Skeletal muscle tissue (tissue), 4 donors: ENCODE results near the gene SRBD1. TPM values are rescaled to one million over a fixed set of nuclear protein-coding genes. Genes with fewer than 3 reads are reported as not detected.
"Not testable (repeated sequence)": the region's sequence is repeated elsewhere in the genome, so short reads cannot be mapped to it uniquely, and the experiment has no call there.

Experiments
- H3K27ac ChIP-seq: one replicate; pipeline ENCODE4 v1.7.0; 2013; ENCODE audit warnings: mild to moderate bottlenecking, low read depth, low read length, inconsistent platforms
- H3K27me3 ChIP-seq, 3 donors: one replicate each; pipeline ENCODE4 v1.7.0; 2013; ENCODE audit warnings: low read length in 3 of 3; ENCODE audit not compliant: control insufficient read depth in 3 of 3, insufficient read depth in 3 of 3
- H3K36me3 ChIP-seq, 3 donors: one replicate each; pipeline ENCODE4 v1.7.0; 2013; ENCODE audit warnings: low read length in 3 of 3; ENCODE audit not compliant: control insufficient read depth in 3 of 3, insufficient read depth in 3 of 3
- H3K4me1 ChIP-seq, 3 donors: one replicate each; pipeline ENCODE4 v1.7.0; 2013; ENCODE audit warnings: low read length in 3 of 3, mild to moderate bottlenecking in 3 of 3; ENCODE audit not compliant: control insufficient read depth in 3 of 3, insufficient read depth in 3 of 3
- H3K4me3 ChIP-seq, 3 donors: one replicate each; pipeline ENCODE4 v1.7.0; 2013; ENCODE audit warnings: low read length in 3 of 3
- H3K9ac ChIP-seq, 3 donors: one replicate each; pipeline ENCODE4 v1.7.0; 2013; ENCODE audit warnings: low read length in 3 of 3, mild to moderate bottlenecking in 3 of 3, moderate library complexity in 2 of 3, low read depth in 1 of 3
- H3K9me3 ChIP-seq, 3 donors: one replicate each; pipeline ENCODE4 v1.7.0; 2013; ENCODE audit warnings: low read length in 3 of 3; ENCODE audit not compliant: control insufficient read depth in 3 of 3
- total RNA-seq: library from RNA; depleted of rRNA; stranded (reverse); fragments of >200 nt; gene quantifications from one replicate; pipeline ENCODE4 v1.2.3, GENCODE V29; 2014
- donor health status: Osteomylitis.

SRBD1 gene
- total RNA-seq, 1 donor from 2014 or later: 57.9 TPM

GRCh38 chr2:45439788-45440773 lies 171.0 kb downstream of the SRBD1 start:
- no peak overlapping the region for H3K4me3 ChIP-seq
- H3K36me3 ChIP-seq: no peaks in the 10 kb centered on the region
- H3K4me1 ChIP-seq: peaks cover 0 to 4% (median 0%) of the 10 kb centered on the region in 3 donors
- H3K9ac ChIP-seq: no peak overlapping the region
- H3K27ac ChIP-seq: no peak overlapping the region
- H3K27me3 ChIP-seq: no peaks in the 10 kb centered on the region
- no peaks in the 10 kb centered on the region for H3K9me3 ChIP-seq

- H3K4me3 ChIP-seq: no peak overlapping the region
- no peak overlapping the region for H3K9ac ChIP-seq
- peaks cover 0 to 6% (median 0%) of the 10 kb centered on the region in 3 donors for H3K4me1 ChIP-seq
- H3K27me3 ChIP-seq: no peaks in the 10 kb centered on the region
- no peak overlapping the region for H3K27ac ChIP-seq
- no peaks in the 10 kb centered on the region for H3K36me3 ChIP-seq
- H3K9me3 ChIP-seq: no peaks in the 10 kb centered on the region
These were observed 172.0 kb downstream of the SRBD1 start for GRCh38 chr2:45438872-45439665.

GRCh38 chr2:45436456-45436855 lies 174.6 kb downstream of the SRBD1 start:
- H3K27ac ChIP-seq: no peak overlapping the region
- H3K27me3 ChIP-seq: no peaks in the 10 kb centered on the region
- no peaks in the 10 kb centered on the region for H3K36me3 ChIP-seq
- H3K4me3 ChIP-seq: no peak overlapping the region
- peaks cover 0 to 6% (median 0%) of the 10 kb centered on the region in 3 donors for H3K4me1 ChIP-seq
- H3K9me3 ChIP-seq: no peaks in the 10 kb centered on the region
- no peak overlapping the region for H3K9ac ChIP-seq

GRCh38 chr2:45435316-45435715 lies 175.8 kb downstream of the SRBD1 start:
- no peaks in the 10 kb centered on the region for H3K27me3 ChIP-seq
- H3K36me3 ChIP-seq: no peaks in the 10 kb centered on the region
- H3K4me1 ChIP-seq: peaks cover 0 to 6% (median 0%) of the 10 kb centered on the region in 3 donors
- H3K27ac ChIP-seq: no peak overlapping the region
- no peak overlapping the region for H3K4me3 ChIP-seq
- H3K9me3 ChIP-seq: no peaks in the 10 kb centered on the region
- no peak overlapping the region for H3K9ac ChIP-seq

- no peaks in the 10 kb centered on the region for H3K27me3 ChIP-seq
- H3K9ac ChIP-seq: no peak overlapping the region
- H3K36me3 ChIP-seq: no peaks in the 10 kb centered on the region
- H3K4me1 ChIP-seq: peaks cover 0 to 6% (median 0%) of the 10 kb centered on the region in 3 donors
- no peak overlapping the region for H3K4me3 ChIP-seq
- H3K9me3 ChIP-seq: no peaks in the 10 kb centered on the region
- H3K27ac ChIP-seq: no peak overlapping the region
These were observed 177.7 kb downstream of the SRBD1 start for GRCh38 chr2:45433363-45433762.

- no peaks in the 10 kb centered on the region for H3K9me3 ChIP-seq
- H3K27ac ChIP-seq: no peak overlapping the region
- H3K4me3 ChIP-seq: no peak overlapping the region
- H3K4me1 ChIP-seq: peaks cover 0 to 6% (median 0%) of the 10 kb centered on the region in 3 donors
- H3K36me3 ChIP-seq: no peaks in the 10 kb centered on the region
- H3K9ac ChIP-seq: no peak overlapping the region
- H3K27me3 ChIP-seq: no peaks in the 10 kb centered on the region
These were observed 178.7 kb downstream of the SRBD1 start for GRCh38 chr2:45432406-45432805.

GRCh38 chr2:45426025-45426424 lies 185.0 kb downstream of the SRBD1 start:
- H3K27ac ChIP-seq: not testable (repeated sequence)

GRCh38 chr2:45422921-45423320 lies 188.1 kb downstream of the SRBD1 start:
- Histone ChIP-seq H3K9ac (no peak overlapping the region), H3K36me3 (peaks cover 0 to under 1% (median 0%) of the 10 kb centered on the region in 3 donors), H3K27ac (no peak overlapping the region), H3K4me3 (no peak overlapping the region), H3K27me3 (no peaks in the 10 kb centered on the region), H3K4me1 (no peaks in the 10 kb centered on the region), H3K9me3 (no peaks in the 10 kb centered on the region)

More at GRCh38 chr2:45426025-45426424, 185.0 kb downstream of the SRBD1 start:
- H3K4me3 ChIP-seq, H3K27me3 ChIP-seq, H3K9ac ChIP-seq, H3K4me1 ChIP-seq, H3K9me3 ChIP-seq, H3K36me3 ChIP-seq: not testable (repeated sequence)

- H3K4me3 ChIP-seq: no peak overlapping the region
- no peak overlapping the region for H3K9ac ChIP-seq
- no peaks in the 10 kb centered on the region for H3K9me3 ChIP-seq
- H3K27ac ChIP-seq: no peak overlapping the region
- H3K27me3 ChIP-seq: no peaks in the 10 kb centered on the region
- no peaks in the 10 kb centered on the region for H3K4me1 ChIP-seq
- H3K36me3 ChIP-seq: peaks cover 5 to 11% (median 6%) of the 10 kb centered on the region in 3 donors
These were observed 192.5 kb downstream of the SRBD1 start for GRCh38 chr2:45418532-45418931.
